Measurements from ENCODE around the gene E2F1.
"Not testable (repeated sequence)": the region's sequence is repeated elsewhere in the genome, so short reads cannot be mapped to it uniquely, and the experiment has no call there.

Gene E2F1

DNA sequence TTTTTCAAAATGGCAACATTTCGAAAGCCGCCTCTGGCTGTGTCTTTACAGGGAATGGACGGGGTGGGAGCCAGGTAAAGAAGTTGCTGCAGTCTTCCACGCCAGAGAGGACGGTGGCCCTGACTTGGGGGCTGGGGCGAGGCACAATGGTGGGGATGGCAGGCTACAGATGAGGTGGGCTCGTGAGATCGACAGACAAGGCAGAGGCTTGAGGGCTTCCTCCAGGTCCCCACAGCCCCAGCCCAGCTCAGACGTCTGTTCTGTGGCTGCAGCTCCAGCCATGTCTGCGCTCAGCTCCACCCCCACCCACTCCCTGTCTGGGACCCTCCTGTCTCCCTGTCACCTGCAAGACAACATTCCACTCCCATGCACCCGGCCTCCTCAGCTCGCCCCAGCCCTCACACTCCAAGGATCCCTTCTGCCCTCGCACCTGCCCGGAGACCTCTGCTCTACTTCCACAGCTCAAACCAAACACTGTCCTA, 31.5 kb downstream of the E2F1 start:
- TF ChIP-seq JUND (IDR thresholded peaks at IDR 0.05; ENCODE audit: low read depth), result no peak
- DNase-seq (ENCODE audit: low read depth in 1 of 2, low spot score in 1 of 2), result no peak
- in situ Hi-C loops (cut with HindIII; ENCODE audit: low pct_unique_long_range_greater_than_20kb, low sequenced_read_pairs), result no loop called here

- no peak for TF ChIP-seq JUND (IDR thresholded peaks at IDR 0.05; ENCODE audit: low read depth)
- peak in 1 of 2 experiments; percentile 77 for DNase-seq (ENCODE audit: low read depth in 1 of 2, low spot score in 1 of 2)
- in situ Hi-C loops (cut with HindIII; ENCODE audit: low pct_unique_long_range_greater_than_20kb, low sequenced_read_pairs), result no loop called here
These were observed 32.1 kb downstream of the E2F1 start for GRCh38 chr20:33653900-33654596.

- peak in 1 of 2 experiments; percentile 80 for DNase-seq (ENCODE audit: low read depth in 1 of 2, low spot score in 1 of 2)
- in situ Hi-C loops (cut with HindIII; ENCODE audit: low pct_unique_long_range_greater_than_20kb, low sequenced_read_pairs), result no loop called here
- TF ChIP-seq JUND (IDR thresholded peaks at IDR 0.05; ENCODE audit: low read depth), result no peak
These were observed 32.8 kb downstream of the E2F1 start for GRCh38 chr20:33653218-33653899.

- no peak for TF ChIP-seq JUND (IDR thresholded peaks at IDR 0.05; ENCODE audit: low read depth)
- in situ Hi-C loops (cut with HindIII; ENCODE audit: low pct_unique_long_range_greater_than_20kb, low sequenced_read_pairs), result no loop called here
- peak in 1 of 2 experiments; percentile 56 for DNase-seq (ENCODE audit: low read depth in 1 of 2, low spot score in 1 of 2)
These were observed 34.6 kb downstream of the E2F1 start for GRCh38 chr20:33651562-33652048.

- in situ Hi-C loops (cut with HindIII; ENCODE audit: low pct_unique_long_range_greater_than_20kb, low sequenced_read_pairs), result no loop called here
- TF ChIP-seq JUND (IDR thresholded peaks at IDR 0.05; ENCODE audit: low read depth), result no peak
- peak; percentile 84 to 91 for DNase-seq (ENCODE audit: low read depth in 1 of 2, low spot score in 1 of 2)
These were observed 35.2 kb downstream of the E2F1 start for GRCh38 chr20:33650753-33651561.

DNA sequence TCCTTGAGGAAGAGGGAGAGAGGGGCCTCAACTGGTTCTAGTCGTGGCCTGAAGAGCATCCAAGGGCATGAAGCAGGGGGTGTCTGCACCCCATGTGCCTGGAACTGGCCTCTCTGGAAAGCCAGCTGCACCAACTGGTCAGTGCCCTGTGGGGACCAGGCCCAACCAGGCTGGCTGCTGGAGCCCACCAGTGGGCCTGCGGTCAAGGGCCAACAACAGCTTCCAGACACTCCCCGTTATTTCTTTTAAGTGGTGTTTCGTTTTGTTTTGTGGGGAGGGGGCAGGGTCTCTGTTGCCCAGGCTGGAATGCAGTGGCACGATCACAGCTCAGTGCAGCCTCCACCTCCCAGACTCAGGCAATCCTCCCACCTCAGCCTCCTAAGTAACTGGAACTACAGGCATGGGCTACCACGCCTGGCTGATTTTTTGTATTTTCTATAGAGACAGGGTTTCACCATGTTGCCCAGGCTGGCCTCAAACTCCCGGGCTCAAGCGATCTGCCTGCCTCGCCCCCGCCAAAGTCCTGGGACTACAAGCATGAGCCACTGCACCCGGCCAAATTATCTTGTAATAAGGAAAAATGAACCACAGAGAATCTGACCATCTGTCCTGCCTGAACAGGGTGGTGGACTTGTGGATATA, 36.0 kb downstream of the E2F1 start:
- no peak for TF ChIP-seq JUND (IDR thresholded peaks at IDR 0.05; ENCODE audit: low read depth)
- in situ Hi-C loops (cut with HindIII; ENCODE audit: low pct_unique_long_range_greater_than_20kb, low sequenced_read_pairs), result no loop called here
- no peak for DNase-seq (ENCODE audit: low read depth in 1 of 2, low spot score in 1 of 2)

DNA sequence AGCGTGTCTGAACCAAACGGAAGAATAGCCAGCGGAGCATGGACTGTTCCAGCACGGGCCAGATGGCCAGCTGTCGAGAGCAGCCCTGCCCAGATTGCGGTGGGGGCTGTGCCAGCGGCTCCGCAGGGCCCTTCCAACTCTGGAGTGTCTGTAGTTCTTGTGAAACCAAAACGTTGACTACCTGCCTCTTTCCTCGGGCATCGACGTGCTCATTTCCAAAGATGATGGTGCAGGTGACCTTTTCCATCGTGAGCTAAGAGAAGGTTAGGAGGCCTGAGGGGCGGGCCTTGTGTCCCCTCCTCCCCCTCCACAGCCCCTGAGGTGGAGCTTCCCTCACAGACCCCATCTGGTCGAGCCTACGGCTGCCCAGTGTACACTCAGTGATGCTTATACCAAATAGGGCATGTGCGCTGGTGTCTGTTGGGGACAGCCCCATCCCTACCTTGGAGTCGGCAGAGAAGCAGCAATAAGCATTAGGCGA, 36.9 kb downstream of the E2F1 start:
- in situ Hi-C loops (cut with HindIII; ENCODE audit: low pct_unique_long_range_greater_than_20kb, low sequenced_read_pairs), result no loop called here
- DNase-seq (ENCODE audit: low read depth in 1 of 2, low spot score in 1 of 2), result no peak
- no peak for TF ChIP-seq JUND (IDR thresholded peaks at IDR 0.05; ENCODE audit: low read depth)

DNA sequence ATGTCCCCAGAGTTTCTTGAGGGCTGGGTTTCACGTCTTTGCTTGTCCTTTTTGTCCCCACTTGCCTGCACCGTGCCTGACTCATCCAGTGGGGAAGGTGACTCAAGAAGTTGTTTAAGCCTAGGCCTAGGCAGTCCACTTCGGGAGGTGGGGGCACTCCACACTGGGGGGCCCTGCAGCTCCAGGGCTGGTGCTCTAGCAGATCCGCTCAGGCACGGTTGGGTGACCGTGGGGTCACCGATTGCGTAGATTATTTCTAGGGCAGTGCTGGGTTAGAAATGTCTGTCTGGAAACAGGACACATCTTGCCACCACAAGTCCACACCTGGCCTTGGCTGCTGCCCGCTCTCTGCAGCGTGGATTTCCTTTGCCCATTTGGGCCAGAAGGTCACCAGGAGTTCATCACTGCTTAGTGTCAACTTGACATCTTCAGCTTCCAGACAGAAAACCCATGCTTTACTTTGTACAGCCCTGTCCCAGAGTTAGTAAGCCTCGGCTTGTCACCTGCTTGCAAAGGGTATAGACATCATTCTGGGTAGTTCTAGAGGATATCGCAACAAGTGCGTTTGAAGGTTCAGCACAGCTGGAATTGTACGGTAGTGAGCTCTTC, 37.7 kb downstream of the E2F1 start:
- DNase-seq (ENCODE audit: low read depth in 1 of 2, low spot score in 1 of 2), result peak in 1 of 2 experiments; percentile 60
- in situ Hi-C loops (cut with HindIII; ENCODE audit: low pct_unique_long_range_greater_than_20kb, low sequenced_read_pairs), result no loop called here
- no peak for TF ChIP-seq JUND (IDR thresholded peaks at IDR 0.05; ENCODE audit: low read depth)

DNA sequence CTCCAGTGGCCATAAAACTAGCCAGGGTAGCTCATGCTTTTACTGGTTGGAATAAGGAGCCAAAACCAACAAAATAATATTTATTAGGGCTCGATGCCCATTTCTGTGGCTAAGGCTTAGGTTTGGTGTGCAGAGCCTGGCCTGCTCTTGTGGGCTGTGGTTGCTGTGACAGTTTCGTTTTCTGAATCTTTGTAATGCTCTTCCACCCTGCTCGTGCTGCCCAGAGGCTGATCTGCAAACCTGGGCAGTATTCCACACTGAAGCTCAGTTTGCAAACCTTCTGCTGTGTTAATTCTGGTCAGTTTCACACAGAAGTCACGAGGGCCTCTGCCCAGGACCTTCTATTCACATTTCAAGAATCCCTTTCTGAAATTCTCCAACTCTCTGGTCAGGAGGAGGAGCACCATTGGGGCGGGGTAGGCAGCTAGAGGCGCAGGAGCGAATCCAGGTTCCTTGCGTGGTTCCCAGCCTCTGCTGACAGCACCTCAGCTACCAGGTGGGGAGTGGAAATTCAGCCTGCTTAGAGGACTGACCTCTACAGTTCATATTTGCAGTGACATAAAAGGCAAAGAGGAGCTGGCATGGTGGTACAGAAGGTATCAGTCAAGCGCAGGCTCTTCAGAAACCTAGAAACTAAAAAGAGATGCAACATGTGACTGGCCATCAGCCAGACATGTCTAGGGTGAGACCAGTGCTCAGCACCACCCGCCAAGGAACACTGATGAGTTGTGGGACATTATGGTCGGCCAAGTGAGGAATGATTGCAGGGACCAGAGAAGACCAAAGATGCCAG, 38.4 kb downstream of the E2F1 start:
- in situ Hi-C loops (cut with HindIII; ENCODE audit: low pct_unique_long_range_greater_than_20kb, low sequenced_read_pairs), result no loop called here
- DNase-seq (ENCODE audit: low read depth in 1 of 2, low spot score in 1 of 2), result peak; percentile 85 to 89
- no peak; the same call in 1 of the 2 replicates for TF ChIP-seq JUND (IDR thresholded peaks at IDR 0.05; ENCODE audit: low read depth)

- DNase-seq (ENCODE audit: low read depth in 1 of 2, low spot score in 1 of 2); in situ Hi-C loops (cut with HindIII; ENCODE audit: low pct_unique_long_range_greater_than_20kb, low sequenced_read_pairs): not testable (repeated sequence)
These were observed 39.1 kb downstream of the E2F1 start for GRCh38 chr20:33646959-33647602.

GRCh38 chr20:33646191-33646590, 40.0 kb downstream of the E2F1 start:
- no peak for TF ChIP-seq JUND (IDR thresholded peaks at IDR 0.05; ENCODE audit: low read depth)
- in situ Hi-C loops (cut with HindIII; ENCODE audit: low pct_unique_long_range_greater_than_20kb, low sequenced_read_pairs), result no loop called here
- no peak for DNase-seq (ENCODE audit: low read depth in 1 of 2, low spot score in 1 of 2)
